K562 (cell line): Measurements from ENCODE around the gene PRCP. TPM values are rescaled to one million over a fixed set of nuclear protein-coding genes. Genes with fewer than 3 reads are reported as not detected.

Experiments used
- CREB1 ChIP-seq, 2 experiments: sonication (generic) in 1 of 2; formaldehyde crosslinking in 1 of 2; IDR thresholded peaks; 2 replicates each; pipeline versions ENCODE4 v1.6.1 to v1.8.0; 2012 to 2022; ENCODE audit warnings: inconsistent platforms in 1 of 2, mild to moderate bottlenecking in 1 of 2, missing genetic modification reagents in 1 of 2, moderate library complexity in 1 of 2
- CREB3 ChIP-seq: fragments of 450-650 bp; conservative IDR thresholded peaks from 2 replicates; pipeline ENCODE4 v1.6.1; 2016; ENCODE audit warnings: missing genetic modification characterization, low read depth, mild to moderate bottlenecking, missing compliant biosample characterization, moderate library complexity
- E2F8 ChIP-seq: fragments of 450-650 bp; IDR thresholded peaks from 2 replicates; pipeline ENCODE4 v1.7.1; 2018; ENCODE audit warnings: mild to moderate bottlenecking, low read depth; ENCODE audit not compliant: partially characterized antibody
- NCOA2 ChIP-seq, 2 experiments: fragments of 450-650 bp; IDR thresholded peaks; 2 replicates each; pipeline ENCODE4 v1.6.1; 2018; ENCODE audit warnings: mild to moderate bottlenecking in 2 of 2, moderate library complexity in 1 of 2; ENCODE audit not compliant: partially characterized antibody in 2 of 2
- NCOR1 ChIP-seq: fragments of 450-650 bp; IDR thresholded peaks from 2 replicates; pipeline ENCODE4 v1.6.1; 2016; ENCODE audit warnings: mild to moderate bottlenecking, moderate library complexity
- NFE2 ChIP-seq: IDR thresholded peaks from 2 replicates; pipeline ENCODE4 v1.6.1; 2014; ENCODE audit warnings: antibody characterized with exemption, low read depth
- ZBTB43 ChIP-seq: sonication (generic); formaldehyde crosslinking; IDR thresholded peaks from 2 replicates; pipeline ENCODE4 v1.8.0; 2023; ENCODE audit warnings: mild to moderate bottlenecking, missing genetic modification reagents
- ZBTB7A ChIP-seq: IDR thresholded peaks from 2 replicates; pipeline ENCODE4 v1.6.1; 2011; ENCODE audit warnings: low read depth, mild to moderate bottlenecking, low read length, moderate library complexity, borderline replicate concordance; ENCODE audit not compliant: control insufficient read depth
- ZMIZ1 ChIP-seq, 2 experiments: fragments of 150-350 bp in 1 of 2; IDR thresholded peaks; 2 replicates each; pipeline ENCODE4 v1.6.1; 2012 to 2016; ENCODE audit warnings: low read depth in 2 of 2, low read length in 2 of 2, mild to moderate bottlenecking in 1 of 2, moderate library complexity in 1 of 2
- ZNF518B ChIP-seq: fragments of 250-450 bp; sonication (Bioruptor Pico); IDR thresholded peaks from 2 replicates; pipeline ENCODE4 v1.5.0; 2021; ENCODE audit warnings: mild to moderate bottlenecking, moderate library complexity
- polyA plus RNA-seq, 8 experiments: library from polyadenylated mRNA; depleted of rRNA in 4 of 8; stranded (reverse) in 5 of 8; unstranded in 3 of 8; fragments of >200 nt; fragmentation: Nextera tagmentation in 2 of 8; fragmentation: Illumina TruSeq in 1 of 8; extraction: Ambion mirVana in 2 of 8; extraction: Trizol in 1 of 8; gene quantifications; 2 replicates each; pipeline versions ENCODE4 v1.2.1 to v1.2.3, GENCODE V29; 2011 to 2014; ENCODE audit warnings: inconsistent platforms in 1 of 8, missing spikeins in 1 of 8
- total RNA-seq, 7 experiments: library from RNA; depleted of rRNA in 6 of 7; stranded (reverse); fragments of >200 nt in 6 of 7; fragmentation: Illumina TruSeq in 2 of 7; extraction: Trizol in 2 of 7; gene quantifications; 2 replicates each; pipeline versions ENCODE4 v1.2.1 to v1.2.3, GENCODE V29; 2011 to 2021; ENCODE audit warnings: low replicate concordance in 1 of 7

Gene PRCP
- total and polyA plus RNA-seq, 9 of the 15 experiments (the other 6 are each of a cell fraction or from before 2014, with no cell fraction given), result 9.5 to 43.1 (median 23.2) TPM

- TF ChIP-seq NCOA2 (IDR thresholded peaks at IDR 0.05; ENCODE audit: partially characterized antibody in 2 of 2) (peak; percentile 68 to 70), E2F8 (no peak), ZMIZ1 (IDR thresholded peaks at IDR 0.05; ENCODE audit: low read depth in 2 of 2, low read length in 2 of 2) (peak in 1 of 2 experiments; percentile 86; a peak in 2 of 4 replicates), ZBTB7A (no peak), ZBTB43 (CRISPR knock-in tag) (no peak), CREB1 (IDR thresholded peaks at IDR 0.05) (peak; percentile 72), CREB1 (CRISPR knock-in tag; IDR thresholded peaks at IDR 0.05) (no peak), ZNF518B (CRISPR knock-in tag) (no peak), CREB3 (tag) (no peak; the same call in 1 of the 2 replicates), NFE2 (peak; percentile 31; the same call in 1 of the 2 replicates), NCOR1 (peak; percentile 96)
Observed at GRCh38 chr11:82791779-82792178, 108.5 kb downstream of the PRCP start (continued).
